A549 (cell line): ENCODE data around the gene GAN. TPM values are rescaled to one million over a fixed set of nuclear protein-coding genes. Genes with fewer than 3 reads are reported as not detected.

Experiments used
- ATAC-seq, 2 experiments: fragments of 200-7000 bp in 1 of 2; fragments of >200 bp in 1 of 2; cut with Nextera tagmentation in 1 of 2; cut with Tn5 transposase in 1 of 2; 3 replicates each; pipeline versions ENCODE4 v1.8.0 to v1.9.1; 2018 to 2020; ENCODE audit warnings: mild to moderate bottlenecking in 1 of 2, moderate library complexity in 1 of 2
- CTCF ChIA-PET: fragments of 300-600 bp; sonication (Branson Sonifier 250); formaldehyde crosslinking; extraction: SDS; loops from one replicate; lab custom pipeline; 2021; ENCODE audit warnings: antibody characterized with exemption, inconsistent platforms; lab: Yijun Ruan, JAX
- POLR2A ChIA-PET: fragments of 350-600 bp; formaldehyde crosslinking; extraction: SDS; loops from one replicate; lab custom pipeline; 2021; ENCODE audit warnings: antibody characterized with exemption, inconsistent platforms; lab: Yijun Ruan, JAX
- DNase-seq, 2 experiments: peaks; one replicate each; pipeline versions ENCODE4 v3.0.0 to v3.0.0-alpha.2; 2011 to 2016; ENCODE audit warnings: low read depth in 1 of 2, low spot score in 1 of 2
- FAIRE-seq: peaks from 2 replicates; lab custom pipeline; 2011; peaks lifted over from hg19 to GRCh38; lab: Jason Lieb, UNC
- H3K27ac ChIP-seq, 2 experiments: fragments of >200 bp; sonication (Bioruptor Twin); formaldehyde crosslinking; 3 replicates each; pipeline ENCODE4 v1.5.1; 2016 to 2017
- H3K4me1 ChIP-seq: fragments of >200 bp; sonication (Bioruptor Twin); formaldehyde crosslinking; 3 replicates; pipeline ENCODE4 v1.6.1; 2016
- H3K4me2 ChIP-seq: fragments of >200 bp; sonication (Bioruptor Twin); formaldehyde crosslinking; 3 replicates; pipeline ENCODE4 v1.6.1; 2016
- H3K4me3 ChIP-seq: fragments of >200 bp; sonication (Bioruptor Twin); formaldehyde crosslinking; 3 replicates; pipeline ENCODE4 v1.5.1; 2016
- H3K9me3 ChIP-seq: fragments of >200 bp; sonication (Bioruptor Twin); formaldehyde crosslinking; 3 replicates; pipeline ENCODE4 v1.6.1; 2016
- ATOH8 ChIP-seq: fragments of 250-450 bp; sonication (Bioruptor Pico); IDR thresholded peaks from 2 replicates; pipeline ENCODE4 v1.5.0; 2020; ENCODE audit warnings: low read depth, mild to moderate bottlenecking, moderate library complexity
- CEBPB ChIP-seq, 2 experiments: fragments of >200 bp in 1 of 2; sonication (Bioruptor Twin) in 1 of 2; formaldehyde crosslinking in 1 of 2; IDR thresholded peaks; 2 replicates each; pipeline ENCODE4 v1.6.1; 2012 to 2016
- CTCF ChIP-seq: fragments of >200 bp; sonication (Bioruptor Twin); formaldehyde crosslinking; IDR thresholded peaks from 3 replicates; pipeline ENCODE4 v1.5.1; 2016
- EP300 ChIP-seq, 2 experiments: fragments of >200 bp; sonication (Bioruptor Twin); formaldehyde crosslinking; IDR thresholded peaks; 2 replicates in 1 of 2; 3 replicates in 1 of 2; pipeline ENCODE4 v1.6.1; 2016 to 2017
- FOXS1 ChIP-seq: fragments of 250-450 bp; sonication (Bioruptor Pico); IDR thresholded peaks from 2 replicates; pipeline ENCODE4 v1.5.0; 2020; ENCODE audit warnings: mild to moderate bottlenecking, moderate library complexity
- GATA3 ChIP-seq: IDR thresholded peaks from 2 replicates; pipeline ENCODE4 v1.6.1; 2012; ENCODE audit warnings: borderline replicate concordance
- HMGXB4 ChIP-seq: fragments of 250-450 bp; sonication (Bioruptor Pico); IDR thresholded peaks from 2 replicates; pipeline ENCODE4 v1.5.0; 2021; ENCODE audit warnings: mild to moderate bottlenecking, moderate library complexity, borderline replicate concordance
- JUN ChIP-seq, 2 experiments: fragments of >200 bp; sonication (Bioruptor Twin); formaldehyde crosslinking; IDR thresholded peaks; 2 replicates in 1 of 2; 3 replicates in 1 of 2; pipeline ENCODE4 v1.6.1; 2016 to 2017
- MYC ChIP-seq: IDR thresholded peaks from 2 replicates; pipeline ENCODE4 v1.6.1; 2012; ENCODE audit warnings: mild to moderate bottlenecking, inconsistent platforms, low read length, improper control_type of control experiment, borderline replicate concordance
- NR3C1 ChIP-seq: fragments of >200 bp; sonication (Bioruptor Twin); formaldehyde crosslinking; IDR thresholded peaks from 3 replicates; pipeline ENCODE4 v1.6.1; 2017
- PBX3 ChIP-seq: IDR thresholded peaks from 2 replicates; pipeline ENCODE4 v1.6.1; 2012
- RARB ChIP-seq: fragments of 250-450 bp; sonication (Bioruptor Pico); IDR thresholded peaks from 2 replicates; pipeline ENCODE4 v1.8.0; 2021; ENCODE audit warnings: mild to moderate bottlenecking, moderate library complexity
- TP53 ChIP-seq: fragments of 250-450 bp; sonication (Bioruptor Pico); IDR thresholded peaks from 2 replicates; pipeline ENCODE4 v1.5.0; 2021; ENCODE audit warnings: mild to moderate bottlenecking, moderate library complexity
- ZFP36 ChIP-seq: fragments of 450-650 bp; IDR thresholded peaks from 2 replicates; pipeline ENCODE4 v1.6.1; 2014; ENCODE audit warnings: borderline replicate concordance; ENCODE audit not compliant: partially characterized antibody
- WGBS: methylation state at CpG from one replicate; pipeline ENCODE4 v1.1.6; 2017; ENCODE audit errors: missing lambda C conversion rate; 5-methylcytosine and 5-hydroxymethylcytosine counted together
- polyA plus RNA-seq, 4 experiments: library from polyadenylated mRNA; depleted of rRNA in 3 of 4; stranded (reverse); fragments of >200 nt; fragmentation: RNase III in 1 of 4; extraction: RNeasy Plus Mini Kit Qiagen cat#74134 plus additional on column Dnase treatment in 1 of 4; gene quantifications; 2 replicates in 3 of 4; 3 replicates in 1 of 4; pipeline ENCODE4 v1.2.3, GENCODE V29; 2011 to 2017

The GAN gene
- polyA plus RNA-seq, 2 of the 4 experiments (the other 2 are of a cell fraction) = 2.8 to 8.1 TPM

GRCh38 chr16:81292936-81293335, 21.8 kb upstream of the GAN start (continued):
- TF ChIP-seq PBX3 (no peak), CEBPB (IDR thresholded peaks at IDR 0.05) (no peak), GATA3 (no peak), FOXS1 (CRISPR knock-in tag) (no peak), ATOH8 (CRISPR knock-in tag) (no peak), CTCF (no peak)

GRCh38 chr16:81293909-81294802, 20.6 kb upstream of the GAN start:
- FAIRE-seq (no peak), DNase-seq (no peak), ATAC-seq (no peak)
- Histone ChIP-seq H3K9me3 (no peaks in the 10 kb centered on the region), H3K4me2 (peak overlapping the region; percentile 24; the same call in 2 of the 3 replicates), H3K4me3 (no peak overlapping the region), H3K4me1 (peaks cover 10% of the 10 kb centered on the region; the same call in 2 of the 3 replicates), H3K27ac (no peak overlapping the region)
- ChIA-PET POLR2A (no interaction called here), CTCF (interaction anchor here (1.6 kb wide), 1 partner anchor 9 kb away, joined by 3 read pairs; no protein-coding TSS in a partner anchor)
- no peak for TF ChIP-seq EP300 (IDR thresholded peaks at IDR 0.05)
- no peak for TF ChIP-seq MYC
- TF ChIP-seq ZFP36 = no peak
- no peak for TF ChIP-seq TP53 (CRISPR knock-in tag)
- TF ChIP-seq HMGXB4 (CRISPR knock-in tag) = no peak
- no peak for TF ChIP-seq NR3C1
- WGBS = 59% methylated on average over 11 of the region's 11 CpGs

GRCh38 chr16:81296631-81297030, 18.1 kb upstream of the GAN start:
- DNase-seq = no peak
- 85% methylated on average over 7 of the region's 7 CpGs for WGBS
- Histone ChIP-seq H3K27ac (no peak overlapping the region), H3K4me1 (peaks cover 10% of the 10 kb centered on the region; the same call in 2 of the 3 replicates)
- TF ChIP-seq RARB (CRISPR knock-in tag) (no peak), JUN (IDR thresholded peaks at IDR 0.05) (no peak), ATOH8 (CRISPR knock-in tag) (no peak)
- TF ChIP-seq, all 56 proteins: peak for 0
- no peaks in the 10 kb centered on the region for H3K9me3 ChIP-seq
- ATAC-seq (no peak), FAIRE-seq (no peak)
- CTCF ChIA-PET = no interaction called here
- POLR2A ChIA-PET = no interaction called here
- H3K4me3 ChIP-seq = no peak overlapping the region
- no peak overlapping the region for H3K4me2 ChIP-seq
